Subcutaneous adipose tissue (tissue), 4 donors: Measurements from ENCODE around the gene ABCB11. TPM values are rescaled to one million over a fixed set of nuclear protein-coding genes. Genes with fewer than 3 reads are reported as not detected.

ENCODE experiments used
- CTCF ChIP-seq: fragments of 450-650 bp; IDR thresholded peaks from one replicate; pipeline ENCODE4 v1.5.1; 2016; ENCODE audit warnings: low read depth, mild to moderate bottlenecking, control low read depth, antibody characterized with exemption, moderate library complexity
- total RNA-seq, 4 donors: library from RNA; depleted of rRNA; stranded (reverse); fragments of >200 nt; gene quantifications; one replicate each; pipeline ENCODE4 v1.1.0, GENCODE V29; 2016

Gene ABCB11
- total RNA-seq, 4 donors from 2014 or later, result 4.6 to 89.1 (median 13.1) TPM

- no peak for TF ChIP-seq CTCF
Observed at GRCh38 chr2:169002161-169002738, 28.9 kb downstream of the ABCB11 start.

- TF ChIP-seq CTCF, result no peak
Observed at GRCh38 chr2:169001116-169001815, 29.9 kb downstream of the ABCB11 start.

- TF ChIP-seq CTCF, result no peak
Observed at GRCh38 chr2:168999668-169000213, 31.4 kb downstream of the ABCB11 start.

- no peak for TF ChIP-seq CTCF
Observed at GRCh38 chr2:168998609-168999211, 32.4 kb downstream of the ABCB11 start.

- TF ChIP-seq CTCF, result no peak
Observed at GRCh38 chr2:168997794-168998193, 33.3 kb downstream of the ABCB11 start.

GRCh38 chr2:168997118-168997521, 34.0 kb downstream of the ABCB11 start:
- no peak for TF ChIP-seq CTCF

- no peak for TF ChIP-seq CTCF
Observed at GRCh38 chr2:168995744-168996143, 35.4 kb downstream of the ABCB11 start.
